GM21381 (cell line): Measurements from ENCODE around the gene SPATA3.

Experiments used
- ATAC-seq: cut with Tn5 transposase; IDR thresholded peaks from one replicate; pipeline ENCODE4 v1.9.1; 2021; ENCODE audit warnings: mild to moderate bottlenecking, moderate library complexity; ENCODE audit not compliant: unreplicated experiment

Gene SPATA3

GRCh38 chr2:231047923-231048915 lies 52.3 kb downstream of the SPATA3 start:
- no peak for ATAC-seq

GRCh38 chr2:231049286-231050017 lies 53.5 kb downstream of the SPATA3 start:
- ATAC-seq, result no peak

GRCh38 chr2:231050018-231050901 lies 54.3 kb downstream of the SPATA3 start:
- ATAC-seq, result no peak

- ATAC-seq, result no peak
Observed at GRCh38 chr2:231051116-231051515, 55.2 kb downstream of the SPATA3 start.

GRCh38 chr2:231052494-231053451 lies 56.9 kb downstream of the SPATA3 start:
- peak; percentile 63 for ATAC-seq

- ATAC-seq, result no peak
Observed at GRCh38 chr2:231053846-231054245, 57.9 kb downstream of the SPATA3 start.

- ATAC-seq, result peak; percentile 72
Observed at GRCh38 chr2:231056453-231057416, 60.8 kb downstream of the SPATA3 start, which contains the start of gene PSMD1. PSMD1 (plus strand) TSS chr2:231056867; CDS start chr2:231057026, 159 bp downstream.

GRCh38 chr2:231057590-231057989 lies 61.7 kb downstream of the SPATA3 start:
- ATAC-seq, result no peak
